Activated CD4-positive, CD25-positive, alpha-beta regulatory T cell treated with anti-CD3 and anti-CD28 coated beads, Interleukin-2, amount 50 U/mL, for 72 hours (primary cell): ENCODE measurements around the gene UPF2.
"Not testable (repeated sequence)": the region's sequence is repeated elsewhere in the genome, so short reads cannot be mapped to it uniquely, and the experiment has no call there.

ENCODE experiments used
- DNase-seq: peaks from one replicate; pipeline ENCODE4 v3.0.0; 2021

Gene UPF2

DNA sequence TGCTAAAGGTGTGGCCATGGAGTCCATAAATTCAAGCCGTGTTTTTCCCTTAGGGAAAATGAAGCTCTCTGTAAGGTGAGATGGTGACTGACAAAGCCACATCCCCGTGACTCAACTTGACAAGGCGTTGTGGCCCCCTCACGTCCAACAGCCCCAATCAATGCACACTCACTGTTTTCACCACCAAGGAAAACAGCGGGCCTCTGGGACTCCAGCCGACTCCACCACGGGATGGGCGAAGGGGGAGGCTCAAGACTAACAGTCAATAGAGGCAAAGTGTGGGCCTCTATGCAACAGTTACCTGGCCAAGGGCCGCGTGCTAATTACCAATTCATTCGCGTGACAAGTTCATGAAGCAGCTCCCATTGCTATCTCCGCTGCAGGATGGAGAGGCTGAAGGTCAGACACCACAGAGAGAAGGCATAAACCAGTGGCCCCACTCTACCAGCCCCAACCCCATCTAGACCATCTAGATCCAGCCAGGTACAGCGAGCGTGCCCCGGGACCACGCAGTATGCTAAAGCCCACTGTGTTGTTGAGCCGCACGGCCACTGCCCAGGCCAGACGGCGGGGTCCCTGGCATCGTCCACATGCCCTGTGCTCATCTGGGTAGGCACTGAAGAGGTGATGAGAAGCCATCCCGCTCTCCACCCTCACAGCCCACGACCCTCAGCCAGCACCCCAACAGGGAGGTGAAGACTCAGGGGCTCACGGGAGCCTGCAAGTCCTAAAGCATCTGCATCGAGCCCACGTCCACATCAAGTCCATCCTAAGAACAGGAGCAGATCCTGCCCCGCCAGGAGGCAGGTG is 143.3 kb downstream of the UPF2 start:
- no peak for DNase-seq

DNA sequence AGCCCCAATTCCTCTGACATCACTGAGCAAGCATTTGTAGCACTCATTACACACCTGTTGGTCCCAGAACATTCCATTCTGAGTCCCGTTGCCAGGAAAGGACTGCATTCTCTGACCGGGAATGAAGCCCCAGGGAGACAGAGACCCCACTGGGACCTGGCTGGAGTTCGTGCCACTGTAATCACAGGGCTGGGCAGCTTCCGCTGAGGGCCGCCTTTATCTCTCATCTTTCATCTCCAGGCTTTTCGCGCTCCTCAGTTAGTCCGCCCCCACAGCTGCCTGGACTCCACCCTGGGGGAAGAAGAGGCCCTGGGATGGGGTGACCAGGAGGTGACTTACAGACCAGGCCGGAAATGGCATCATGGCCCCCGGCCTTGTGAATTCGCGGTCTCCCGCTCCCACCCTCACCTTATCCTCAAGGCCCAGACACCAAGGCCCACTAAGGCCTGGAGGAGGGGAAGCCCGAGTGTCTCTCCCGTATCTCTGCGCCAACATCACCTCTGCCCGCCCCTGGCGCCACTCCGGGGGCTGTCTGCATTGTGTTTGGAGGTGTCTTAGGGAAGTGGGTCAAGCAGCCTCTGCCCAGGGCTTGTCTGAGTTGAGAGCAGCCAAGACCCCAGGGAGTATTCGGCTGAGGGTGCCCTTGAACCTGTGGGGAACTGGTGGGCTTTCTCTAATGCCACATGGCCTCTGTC is 144.1 kb downstream of the UPF2 start:
- no peak for DNase-seq

DNA sequence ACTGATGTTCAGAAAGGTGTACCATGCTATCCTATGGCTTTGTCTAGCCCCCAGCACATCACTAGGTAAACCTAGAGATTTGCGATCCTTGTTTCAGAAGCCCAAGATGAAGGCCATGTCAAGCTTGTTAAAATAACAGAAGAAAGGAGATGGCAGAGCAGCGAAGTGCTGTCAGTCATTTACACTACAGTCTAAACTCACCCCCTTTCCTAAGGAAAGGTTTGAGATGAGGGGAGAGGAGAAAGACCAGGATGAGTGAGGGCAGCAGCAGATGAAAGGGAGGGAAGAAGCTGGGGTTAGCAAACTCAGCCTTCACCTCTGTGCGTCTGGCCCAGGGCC is 144.6 kb downstream of the UPF2 start:
- no peak for DNase-seq

DNA sequence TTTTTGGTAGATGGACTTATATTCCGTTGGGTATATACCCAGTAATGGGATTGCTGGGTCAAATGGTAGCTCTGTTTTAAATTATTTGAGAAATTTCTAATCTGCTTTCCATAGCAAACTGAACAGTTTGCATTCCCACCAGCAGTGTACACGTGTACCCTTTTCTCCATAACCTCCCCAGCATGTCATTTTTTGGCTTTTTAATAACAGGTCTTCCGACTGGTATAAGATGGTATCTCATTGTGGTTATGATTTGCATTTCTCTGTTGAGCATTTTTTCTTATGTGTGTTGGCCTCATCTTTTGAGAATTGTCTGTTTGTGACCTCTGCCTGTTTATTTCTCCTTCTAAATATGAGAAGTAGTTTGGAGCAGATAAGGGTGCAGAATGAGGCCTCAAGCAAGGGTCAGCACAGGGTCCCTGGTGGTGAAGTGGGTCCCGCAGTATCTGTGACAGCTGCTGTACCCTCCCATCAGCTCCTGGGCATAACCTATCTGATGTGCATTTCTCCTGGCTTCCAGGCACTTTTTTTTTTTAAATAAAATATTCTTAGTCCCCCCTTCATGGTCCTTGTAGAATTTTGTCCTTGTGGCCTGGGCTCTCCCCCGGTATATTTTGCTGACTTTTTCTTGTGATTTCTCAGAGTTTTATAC is 145.9 kb downstream of the UPF2 start:
- DNase-seq = no peak

DNA sequence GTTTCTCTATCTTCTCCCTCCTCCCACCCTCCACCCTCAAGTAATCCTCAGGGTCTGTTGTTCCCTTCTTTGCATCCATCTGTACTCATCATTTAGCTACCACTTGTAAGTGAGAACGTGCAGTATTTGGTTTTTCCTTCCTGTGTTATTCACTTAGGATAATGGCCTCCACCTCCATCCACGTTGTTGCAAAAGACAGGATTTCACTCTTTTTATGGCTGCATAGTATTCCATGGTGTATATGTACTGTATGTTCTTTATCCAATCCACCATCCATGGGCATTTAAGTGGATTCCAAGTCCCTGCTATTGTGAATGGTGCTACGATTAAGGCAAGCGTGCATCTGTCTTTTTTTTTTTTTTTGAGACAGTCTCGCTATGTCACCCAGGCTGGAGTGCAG is 147.0 kb downstream of the UPF2 start:
- no peak for DNase-seq

DNA sequence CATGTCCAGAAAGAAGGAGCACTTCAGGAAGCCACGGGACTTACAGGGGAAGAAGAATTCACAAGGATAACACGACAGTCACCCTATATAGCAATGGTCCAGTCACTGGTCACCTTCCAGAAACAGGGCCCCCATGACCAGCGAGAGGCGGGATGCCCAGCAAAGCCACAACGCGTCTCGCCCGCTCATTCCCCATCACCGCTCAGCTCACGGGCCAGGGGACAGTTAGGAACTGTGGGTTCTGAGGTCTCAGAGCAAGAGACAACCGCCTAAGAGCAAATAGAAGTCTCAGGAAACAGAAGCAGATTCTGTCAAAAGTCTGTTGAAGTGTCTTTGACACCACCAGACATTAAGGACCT is 147.5 kb downstream of the UPF2 start:
- DNase-seq = no peak

DNA sequence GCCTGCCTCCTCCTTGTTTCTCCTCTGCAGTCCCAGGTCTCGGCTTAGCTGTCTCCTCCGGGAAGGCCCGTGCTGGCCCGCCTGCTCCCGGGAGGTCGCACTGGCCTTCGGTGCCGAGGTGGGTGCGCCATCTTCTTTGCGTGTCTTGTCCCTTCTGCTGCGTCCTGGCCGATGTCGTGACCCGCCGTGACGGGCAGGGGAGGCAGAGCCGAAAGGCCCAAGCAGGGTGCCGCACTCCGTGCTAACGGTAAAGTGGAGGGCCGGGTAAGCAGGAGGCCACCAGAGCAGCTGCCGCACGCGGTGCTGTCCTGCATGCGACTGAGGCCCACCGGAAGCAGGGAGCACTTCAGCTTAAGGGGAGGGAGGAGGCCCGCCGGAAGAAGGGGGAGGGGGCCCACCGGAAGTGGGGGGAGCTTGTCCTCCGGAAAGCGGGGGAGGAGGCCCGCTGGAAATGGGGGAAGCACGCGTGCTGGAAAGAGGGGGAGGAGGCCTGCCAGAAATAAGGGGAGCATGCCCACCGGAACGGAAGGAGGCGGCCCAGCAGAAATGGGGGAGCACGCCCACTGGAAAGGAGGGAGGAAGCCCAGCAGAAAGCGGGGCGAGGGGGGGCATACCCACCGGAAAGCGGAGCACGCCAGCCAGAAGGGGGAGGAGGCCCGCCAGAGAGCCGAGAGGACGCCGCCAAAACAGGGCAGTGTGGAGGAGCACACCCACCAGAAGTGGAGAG is 148.1 kb downstream of the UPF2 start:
- no peak for DNase-seq

DNA sequence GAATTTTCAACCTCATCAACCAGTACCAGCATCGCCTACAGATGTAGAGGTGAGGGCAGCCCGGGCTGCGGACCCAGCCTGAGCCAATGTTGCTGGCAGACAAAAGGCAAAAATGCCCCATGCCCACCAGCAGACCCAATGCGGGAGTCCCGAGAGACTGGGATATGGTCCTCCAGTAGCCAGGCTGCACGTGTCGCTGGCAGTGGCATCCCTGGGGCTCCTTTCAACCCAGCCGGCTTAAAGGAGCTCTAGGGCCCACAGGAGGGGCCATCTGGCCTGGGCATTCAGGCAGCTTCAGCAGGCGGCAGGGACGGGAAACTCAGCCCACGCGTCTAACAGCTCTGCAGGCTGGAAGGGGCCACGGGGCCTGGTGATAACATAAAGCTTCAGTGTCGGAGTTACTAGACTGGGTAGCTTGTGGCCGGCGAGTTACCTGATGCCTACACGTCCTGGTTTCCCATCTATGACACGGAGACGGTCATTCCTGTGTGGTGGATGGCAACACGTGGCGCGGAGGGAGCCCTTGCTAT is 148.8 kb downstream of the UPF2 start:
- no peak for DNase-seq

DNA sequence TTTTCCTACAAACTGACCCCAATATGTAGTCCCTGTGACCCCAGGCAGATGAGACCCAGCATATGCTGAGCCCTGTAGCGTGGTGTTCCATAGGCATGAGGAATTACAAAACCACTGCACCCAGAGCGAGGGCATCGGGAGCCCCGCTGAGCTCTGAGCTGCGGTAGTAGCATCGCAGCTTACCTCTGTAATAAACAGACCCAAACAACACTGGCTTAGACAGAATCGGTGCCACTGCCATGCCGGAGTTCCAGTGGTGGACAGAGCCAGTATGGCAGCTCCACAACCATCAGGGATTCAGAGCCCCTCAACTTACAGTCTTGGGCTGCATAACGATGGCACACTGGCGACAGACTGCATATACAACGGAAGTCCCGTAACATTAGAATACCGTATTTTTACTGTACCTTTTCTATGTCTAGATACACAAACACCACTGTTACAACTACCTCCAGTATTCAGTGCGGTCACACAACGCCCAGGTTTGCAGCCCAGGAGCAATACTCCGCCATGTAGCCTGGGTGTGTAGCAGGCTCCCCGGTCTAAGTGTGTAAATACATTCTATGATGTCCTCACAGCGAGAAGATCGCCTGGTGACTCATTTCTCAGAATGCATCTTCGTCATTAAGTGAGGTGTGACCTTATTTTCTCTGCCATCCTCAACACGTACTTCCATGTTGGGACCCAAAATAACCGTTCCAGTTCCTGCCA is 150.7 kb downstream of the UPF2 start:
- DNase-seq = no peak

DNA sequence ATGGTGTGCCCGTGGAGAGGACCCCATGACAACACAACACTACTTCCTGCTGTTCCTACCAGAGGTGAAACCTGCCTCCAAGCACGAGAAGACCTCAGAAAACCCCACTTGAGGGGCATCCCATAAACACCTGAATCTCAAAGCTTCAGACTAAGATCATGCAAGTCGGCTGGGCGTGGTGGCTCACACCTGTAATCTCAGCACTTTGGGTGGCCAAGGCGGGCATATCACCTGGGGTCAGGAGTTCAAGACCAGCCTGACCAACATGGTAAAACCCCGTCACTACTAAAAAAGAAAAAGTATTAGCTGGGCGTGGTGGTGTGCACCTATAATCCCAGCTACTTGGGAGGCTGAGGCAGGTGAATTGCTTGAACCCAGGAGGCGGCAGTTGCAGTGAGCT is 153.3 kb downstream of the UPF2 start:
- not testable (repeated sequence) for DNase-seq

DNA sequence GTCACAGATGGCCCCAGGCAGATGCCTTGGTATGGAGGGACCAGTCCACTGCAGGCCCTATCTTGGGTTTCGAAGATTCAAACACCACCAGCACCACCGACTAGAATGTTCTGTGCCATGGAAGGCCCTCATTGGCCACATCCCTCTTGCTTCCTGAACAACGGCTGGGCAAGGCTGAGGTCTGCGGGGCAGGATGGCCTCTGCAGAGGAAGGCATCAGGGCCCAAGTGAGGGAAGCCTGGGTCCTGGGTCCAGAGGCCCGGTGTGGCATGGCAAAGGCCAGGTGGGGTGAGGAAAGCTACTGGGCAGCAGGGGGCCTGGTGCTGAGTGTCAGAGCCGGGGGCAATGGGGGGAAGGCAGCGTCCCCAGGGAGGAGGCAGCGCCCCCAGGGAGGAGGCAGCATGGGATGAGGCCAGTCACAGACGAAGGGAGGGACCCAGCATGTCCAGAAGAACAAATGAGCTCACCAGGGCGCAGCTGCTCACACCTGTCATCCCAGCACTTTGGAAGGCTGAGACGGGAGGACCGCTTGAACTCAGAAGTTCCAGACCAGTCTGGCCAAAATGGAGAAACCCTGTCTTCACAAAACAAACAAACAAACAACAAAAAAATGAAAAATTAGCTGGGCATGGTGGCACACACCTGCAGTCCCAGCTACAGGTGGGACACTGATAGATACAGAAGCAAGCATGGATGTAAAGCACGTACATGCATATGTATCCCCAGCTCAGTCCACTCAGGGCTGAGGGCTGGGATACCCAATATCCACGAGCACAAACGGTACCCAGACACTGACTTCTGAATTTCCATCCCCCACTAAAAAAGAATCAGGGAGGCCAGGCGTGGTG is 155.0 kb downstream of the UPF2 start:
- DNase-seq = no peak

DNA sequence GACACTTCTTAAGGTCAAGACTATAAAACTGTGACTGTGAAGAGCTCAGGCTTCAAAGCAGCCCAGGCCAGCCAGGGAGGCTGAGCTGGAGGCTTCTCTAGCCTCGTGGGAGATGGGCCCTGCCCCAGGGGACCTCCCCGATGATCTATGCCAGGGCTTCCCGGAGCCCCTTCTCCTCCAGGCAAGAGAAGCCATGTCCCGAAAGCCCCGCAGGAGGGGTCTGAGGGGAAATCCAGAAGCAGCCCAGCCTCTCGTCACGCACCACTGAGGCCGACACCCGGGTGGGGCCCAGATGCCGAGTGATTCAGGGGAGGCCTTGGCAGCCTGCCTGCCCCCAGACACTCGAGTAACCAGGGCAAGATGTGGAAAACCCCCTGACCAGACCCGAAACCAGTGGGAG is 155.8 kb downstream of the UPF2 start:
- no peak for DNase-seq

DNA sequence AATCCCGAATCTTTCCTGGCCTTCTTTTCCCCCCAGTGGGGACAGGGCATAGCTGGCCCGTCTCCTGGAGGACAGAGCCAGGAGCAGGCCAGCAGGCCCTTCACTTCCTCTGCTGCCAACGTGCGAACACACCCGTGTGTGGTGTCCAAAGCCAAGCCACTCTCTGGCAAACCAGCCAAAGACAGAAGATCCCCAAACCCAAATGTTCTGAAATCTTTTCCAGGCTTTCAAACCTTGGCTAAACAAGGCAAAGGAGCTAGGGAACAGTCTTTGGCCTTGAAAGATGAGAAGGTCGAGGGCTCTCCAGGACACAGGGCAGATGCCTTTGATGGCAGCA is 156.5 kb downstream of the UPF2 start:
- DNase-seq = no peak

DNA sequence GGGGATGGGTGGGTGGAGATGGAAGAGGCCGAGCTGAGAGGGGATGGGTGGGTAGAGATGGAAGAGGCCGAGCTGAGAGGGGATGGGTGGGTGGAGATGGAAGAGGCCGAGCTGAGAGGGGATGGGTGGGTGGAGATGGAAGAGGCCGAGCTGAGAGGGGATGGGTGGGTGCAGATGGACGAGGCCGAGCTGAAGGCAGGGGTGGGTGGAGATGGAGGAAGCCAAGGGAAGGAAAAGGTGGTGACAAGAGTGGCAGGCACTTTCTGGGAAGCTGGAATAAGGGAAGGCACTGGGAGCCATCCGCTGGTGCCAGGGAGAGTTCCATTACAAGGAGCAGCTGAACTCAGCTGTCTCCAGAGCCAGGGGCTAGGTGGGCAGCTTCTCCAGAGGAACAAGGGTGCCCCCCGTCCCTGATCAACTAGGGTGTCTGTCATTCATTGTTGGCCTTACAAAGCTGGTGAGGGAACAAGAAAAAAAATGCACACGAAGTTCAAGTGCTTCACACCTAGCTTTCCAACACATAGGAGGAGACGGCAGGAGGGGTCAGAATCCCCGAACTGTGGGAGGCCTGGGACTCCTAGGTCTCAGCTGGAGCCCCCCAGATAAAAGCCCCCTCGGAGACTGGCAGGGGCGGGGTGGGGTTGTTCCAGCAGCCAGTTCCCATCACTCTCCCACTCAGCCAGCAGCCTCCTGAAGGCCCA is 157.0 kb downstream of the UPF2 start:
- DNase-seq = no peak

DNA sequence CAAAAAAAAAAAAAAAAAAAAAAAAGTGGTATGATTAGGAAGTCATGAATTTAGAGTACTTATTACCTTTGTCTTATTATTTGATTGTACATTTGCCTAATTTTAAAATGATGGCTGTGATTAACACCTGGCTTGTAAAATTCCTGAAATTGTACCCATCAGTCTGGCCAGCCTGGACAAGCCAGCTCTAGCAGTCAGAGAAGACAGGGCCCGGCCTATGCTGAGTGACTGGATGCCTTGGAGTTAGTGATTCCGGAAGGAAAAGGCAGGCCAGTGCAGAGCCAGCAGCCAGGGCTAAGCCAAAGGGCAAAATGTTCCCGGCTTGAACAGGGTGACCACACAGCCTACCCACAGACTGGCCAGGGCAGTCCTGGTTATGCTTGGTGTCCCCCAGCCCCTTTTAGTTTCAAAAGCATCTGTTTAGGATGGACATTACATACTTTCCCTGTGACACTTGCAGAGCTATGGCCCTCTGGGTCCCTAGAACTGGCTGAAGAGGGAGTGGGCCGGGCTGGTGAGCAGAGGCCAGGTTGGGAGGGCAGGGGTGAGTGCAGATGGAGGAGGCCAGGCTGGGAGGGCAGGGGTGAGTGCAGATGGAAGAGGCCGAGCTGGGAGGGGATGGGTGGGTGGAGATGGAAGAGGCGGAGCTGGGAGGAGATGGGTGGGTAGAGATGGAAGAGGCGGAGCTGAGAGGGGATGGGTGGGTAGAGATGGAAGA is 157.7 kb downstream of the UPF2 start:
- DNase-seq = no peak

DNA sequence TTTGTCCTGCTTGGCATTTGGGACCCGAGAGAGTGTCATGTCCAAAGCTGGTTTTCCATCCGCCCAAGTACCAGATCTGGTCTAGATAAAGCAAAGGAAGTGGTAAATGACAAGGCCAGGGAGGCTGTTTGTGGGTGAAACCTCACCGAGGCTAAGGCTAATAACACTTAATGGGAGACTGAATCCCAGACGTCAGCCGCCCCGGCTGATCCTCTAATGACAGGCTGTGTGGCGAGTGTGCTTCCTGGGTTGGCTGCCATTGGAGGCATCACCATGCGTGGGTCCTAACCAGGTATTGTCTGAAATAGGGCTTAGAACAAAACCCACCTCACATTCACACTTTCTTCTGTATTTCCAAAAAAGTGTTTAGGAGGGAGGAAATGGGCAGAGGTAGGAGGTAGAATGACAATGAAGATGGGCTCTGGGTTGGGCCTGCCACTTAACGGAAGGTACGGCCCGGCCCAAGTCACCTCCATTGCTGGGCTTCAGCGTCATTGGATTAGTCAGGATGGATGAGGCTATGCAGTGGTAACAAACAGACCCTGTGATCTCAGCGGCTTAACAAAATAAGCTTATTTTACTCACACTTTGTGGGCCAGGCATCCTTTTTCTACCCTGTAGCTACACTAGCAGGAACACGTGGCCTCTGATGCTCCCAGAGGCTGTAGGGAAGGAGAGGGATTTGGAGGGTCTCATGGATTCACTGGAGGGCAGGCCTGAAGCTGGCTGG is 159.8 kb downstream of the UPF2 start:
- no peak for DNase-seq

DNA sequence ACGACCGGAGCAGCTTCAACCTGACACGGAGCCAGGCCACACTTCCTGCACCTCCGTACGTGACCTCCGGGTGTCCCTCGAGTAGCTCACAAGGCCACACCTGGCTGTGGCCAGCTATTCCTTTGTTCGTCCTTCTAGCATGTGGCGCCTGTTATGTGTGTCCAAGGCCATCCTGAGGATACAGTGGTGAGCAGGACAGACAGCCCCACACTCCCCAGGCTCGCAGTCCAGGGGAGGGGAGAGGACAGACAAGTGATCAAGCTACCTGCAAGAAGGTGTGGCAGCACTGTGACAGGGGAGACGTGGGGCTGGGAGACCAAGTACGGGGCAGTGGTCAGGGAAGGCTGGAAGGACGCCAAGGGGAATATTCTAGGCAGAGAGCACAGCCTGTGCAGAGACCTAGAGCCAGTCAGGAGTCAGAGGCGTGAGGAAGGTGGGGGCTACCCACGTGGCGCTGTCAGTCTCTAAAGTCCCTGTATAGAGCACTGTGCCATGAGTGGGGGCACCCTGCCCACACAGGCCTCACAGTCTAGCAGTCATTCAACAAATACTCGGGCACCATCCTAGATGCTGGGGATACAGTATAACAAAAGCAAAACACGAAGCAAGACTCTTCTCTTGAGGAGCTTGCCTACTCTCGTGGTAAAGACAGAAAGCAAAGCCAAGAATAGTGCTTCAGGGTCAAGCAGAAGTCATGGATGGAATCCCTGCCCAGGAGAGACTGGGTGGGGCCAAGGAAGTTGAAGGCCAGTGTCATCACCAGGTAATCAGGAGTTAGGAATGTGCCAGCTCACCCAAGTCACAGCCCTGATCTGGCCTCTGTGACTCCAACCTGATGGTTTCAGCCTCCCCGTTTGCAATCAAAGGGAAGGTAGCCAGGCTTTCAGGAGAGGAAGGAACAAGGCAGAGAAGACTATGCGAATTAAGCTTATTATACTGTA is 160.9 kb downstream of the UPF2 start:
- DNase-seq = no peak

DNA sequence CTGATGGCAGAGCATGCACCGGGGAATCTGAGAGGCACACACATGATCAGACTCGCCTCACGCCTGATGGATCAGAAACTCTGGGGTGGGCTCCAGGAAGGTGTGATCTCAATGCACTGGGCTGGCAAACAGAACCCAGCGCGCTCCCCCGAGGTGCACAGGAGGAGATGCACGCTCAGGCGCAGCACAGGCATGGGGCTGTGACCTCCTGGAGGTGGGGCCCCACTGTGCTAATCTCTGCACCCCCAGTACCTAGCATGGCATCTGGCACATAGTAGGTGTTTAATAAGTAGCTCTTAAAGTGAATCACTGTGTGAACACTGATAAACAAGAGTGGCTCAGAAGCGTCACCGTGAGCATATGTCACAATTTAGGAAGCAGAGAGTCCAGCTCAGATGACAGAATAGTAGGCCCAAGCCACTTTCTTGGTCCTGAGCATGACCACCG is 161.6 kb downstream of the UPF2 start:
- DNase-seq = no peak
